Activated CD4-positive, alpha-beta T cell treated with anti-CD3 and anti-CD28 coated beads, Interleukin-2, amount 50 U/mL, for 48 hours (primary cell): ENCODE measurements around the gene HIPK2.

Source experiments
- DNase-seq, 2 experiments: peaks; one replicate each; pipeline ENCODE4 v3.0.0-alpha.2; 2020

Gene HIPK2

DNA sequence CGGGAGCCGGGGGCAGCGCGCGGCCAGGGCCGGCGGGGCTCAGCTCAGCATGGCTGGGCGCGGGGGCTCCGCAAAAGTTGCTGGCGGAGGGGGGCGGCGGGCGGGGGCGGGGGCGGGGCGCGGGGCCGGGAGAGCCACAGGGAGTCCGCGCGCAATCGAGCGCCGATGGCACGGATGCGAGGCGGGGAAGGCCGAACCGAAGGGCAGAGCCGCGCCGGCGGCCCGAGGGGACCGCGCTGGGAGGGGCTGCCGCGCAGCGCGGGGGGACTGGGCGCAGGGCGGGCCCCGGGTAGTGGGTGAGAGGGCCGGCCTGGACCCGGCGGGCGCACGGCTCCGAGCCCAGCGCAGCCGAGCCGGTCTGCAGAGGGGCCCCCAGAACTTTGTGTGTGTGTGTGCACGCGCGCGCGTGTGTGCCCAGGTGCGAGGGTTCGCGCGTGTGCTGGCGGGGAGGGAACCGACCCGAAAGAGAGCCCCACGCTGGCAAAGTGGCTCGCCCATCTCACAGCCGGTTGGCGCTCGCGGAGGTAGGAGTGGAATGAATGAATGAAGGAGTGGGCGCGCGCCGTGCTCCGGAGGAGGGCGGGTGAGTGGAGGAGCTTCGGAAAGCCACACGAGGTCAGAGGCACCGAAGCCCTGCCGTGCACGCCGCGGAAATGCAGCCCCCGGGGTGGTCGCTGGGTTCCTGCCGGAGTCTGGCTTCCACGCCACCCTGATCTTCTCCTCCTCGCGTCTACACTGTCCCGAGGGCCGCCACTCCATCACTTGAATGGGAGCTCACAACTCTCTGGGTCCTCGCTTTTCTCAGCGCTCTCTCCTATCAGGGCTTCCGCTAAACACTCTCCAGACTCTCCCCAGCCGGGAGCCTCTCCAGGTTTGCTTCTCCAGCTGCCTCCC, at the start of gene HIPK2:
TSS of gene HIPK2 (minus strand) at position 51 of the 894 bp plus-strand sequence. CDS start 375 bp downstream, outside the sequence.
- peak; percentile 66 to 71 for DNase-seq

GRCh38 chr7:139827042-139827441, 49.2 kb upstream of the HIPK2 start:
- no peak for DNase-seq

- DNase-seq, result no peak
Observed at GRCh38 chr7:139825666-139826290, 48.0 kb upstream of the HIPK2 start.

DNA sequence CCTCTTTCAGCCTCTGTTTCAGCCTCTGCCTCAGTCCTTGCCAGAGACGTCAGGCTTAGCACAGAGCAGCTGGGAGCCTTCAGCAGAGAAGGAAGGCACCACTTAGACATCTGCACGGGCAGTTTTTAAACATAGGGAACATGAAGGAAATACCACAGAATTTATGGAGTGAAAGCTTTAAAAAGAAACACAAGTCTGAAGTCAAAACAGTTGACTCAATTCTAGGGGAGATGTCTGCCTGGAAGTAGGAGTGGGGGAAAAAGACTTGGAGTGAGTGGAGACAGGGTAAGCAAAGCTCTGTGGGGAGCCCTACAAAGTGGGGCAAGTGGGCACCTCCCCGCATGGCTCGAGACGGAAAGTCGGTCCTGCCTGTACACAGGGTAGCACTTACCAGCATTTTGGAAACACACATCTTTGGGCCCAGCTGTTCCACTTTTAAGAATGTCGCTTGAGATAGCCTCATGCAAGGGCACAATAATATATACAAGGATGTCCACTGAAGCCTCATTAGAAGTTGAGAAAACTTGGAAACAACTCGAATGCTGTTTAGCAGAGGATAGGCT, 46.2 kb upstream of the HIPK2 start:
- no peak for DNase-seq

DNA sequence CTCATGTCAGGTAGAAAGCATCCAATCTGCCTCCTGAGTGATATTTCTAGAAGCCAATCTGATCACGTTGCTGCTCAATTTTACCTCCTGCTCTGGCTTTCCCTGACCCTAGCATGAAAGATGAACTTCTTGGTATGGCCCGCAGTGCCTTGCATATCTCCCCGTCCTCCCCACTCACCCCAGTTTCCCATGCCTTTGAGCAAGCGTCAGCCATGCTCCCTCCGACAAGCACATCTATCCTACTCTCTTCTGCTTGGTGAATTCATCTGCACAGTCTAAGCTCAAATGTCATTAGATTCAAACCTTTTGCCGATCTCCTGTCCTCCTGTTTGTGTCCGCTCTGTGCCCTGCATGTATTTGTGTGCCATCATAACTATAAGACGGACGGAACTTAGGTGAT, 45.1 kb upstream of the HIPK2 start:
- DNase-seq, result no peak

GRCh38 chr7:139821349-139822105, 43.7 kb upstream of the HIPK2 start:
- no peak for DNase-seq

GRCh38 chr7:139820089-139820488, 42.3 kb upstream of the HIPK2 start:
- no peak for DNase-seq

- DNase-seq, result no peak
Observed at GRCh38 chr7:139817249-139817648, 39.5 kb upstream of the HIPK2 start.

GRCh38 chr7:139813689-139814088, 35.9 kb upstream of the HIPK2 start:
- no peak for DNase-seq

DNA sequence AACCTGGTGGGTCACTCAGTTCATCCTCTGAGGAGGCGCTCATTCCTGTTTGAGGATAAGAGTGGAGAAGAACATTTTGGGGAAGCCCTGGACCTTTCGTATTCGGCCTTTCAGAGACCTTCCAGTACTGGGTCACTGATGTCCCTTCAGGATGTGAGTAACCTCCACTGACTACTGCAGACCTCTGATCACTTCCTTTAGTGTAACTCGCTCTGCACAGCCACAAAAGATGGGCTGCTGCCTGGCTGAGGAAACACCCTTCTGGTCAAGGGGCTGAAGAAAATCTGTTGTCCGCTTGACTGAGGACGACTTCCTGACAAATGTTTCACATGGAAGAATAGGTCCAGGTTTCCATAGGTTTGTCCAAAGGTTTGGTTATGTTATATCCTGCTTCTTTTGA, 35.4 kb upstream of the HIPK2 start:
- no peak for DNase-seq

DNA sequence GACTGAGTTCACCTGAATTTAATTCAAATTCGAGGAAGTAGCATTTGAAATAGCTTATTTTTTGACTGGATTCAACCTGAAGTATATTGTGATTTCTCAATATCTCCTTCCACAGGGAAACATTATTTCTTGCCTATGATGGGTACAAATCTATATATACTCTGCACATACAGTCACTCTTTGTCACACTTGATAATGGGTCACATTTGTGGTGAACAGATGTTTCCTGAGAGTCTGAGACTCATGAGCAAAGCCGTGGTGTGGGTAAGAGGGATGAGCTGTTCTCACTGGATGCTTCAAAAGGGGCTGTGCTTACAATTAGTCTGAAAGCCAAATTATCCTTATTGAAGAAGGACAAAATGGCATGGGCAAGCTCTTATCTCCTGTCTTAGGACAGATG, 33.3 kb upstream of the HIPK2 start:
- no peak for DNase-seq

DNA sequence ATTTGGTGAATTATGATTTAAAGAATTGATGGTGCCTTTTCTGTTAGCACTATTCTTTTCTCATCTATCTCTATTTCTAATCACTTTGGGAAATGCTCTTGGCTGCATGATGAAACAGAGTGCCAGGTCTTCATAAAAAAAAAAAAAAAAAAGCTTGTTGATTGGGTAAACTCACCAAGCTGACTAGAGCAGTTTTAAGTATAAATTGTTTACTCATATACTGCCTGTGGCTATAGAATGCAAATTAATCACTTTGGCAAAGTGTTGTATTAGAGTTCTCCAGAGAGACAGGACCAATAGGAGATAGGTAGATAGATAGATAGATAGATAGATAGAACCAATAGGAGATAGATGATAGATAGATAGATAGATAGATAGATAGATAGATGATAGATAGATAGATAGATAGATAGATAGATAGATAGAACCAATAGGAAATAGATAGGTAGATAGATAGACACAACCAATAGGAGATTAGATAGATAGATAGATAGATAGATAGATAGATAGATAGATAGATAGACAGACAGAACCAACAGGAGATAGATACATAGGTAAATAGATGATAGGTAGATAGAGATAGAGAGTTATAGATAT, 31.1 kb upstream of the HIPK2 start:
- DNase-seq, result no peak

DNA sequence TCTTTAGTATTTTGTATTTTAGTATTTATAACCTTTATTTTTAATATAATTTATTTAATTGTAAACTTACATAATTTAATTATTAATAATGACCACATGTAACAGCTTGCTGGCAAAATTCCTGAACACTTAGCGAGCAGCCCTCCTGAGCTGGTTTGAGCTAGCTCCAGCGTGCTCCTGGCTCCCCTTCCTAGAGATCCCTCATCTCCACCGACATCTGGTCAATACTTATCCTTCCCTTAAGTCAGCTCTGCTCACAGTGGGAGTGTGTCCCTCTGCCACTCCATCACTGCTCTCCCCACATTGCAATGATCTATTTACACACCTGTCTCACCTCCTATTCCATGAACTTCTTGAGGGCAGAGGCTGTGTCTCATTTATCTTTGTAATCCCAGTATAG, 30.6 kb upstream of the HIPK2 start:
- DNase-seq, result no peak

DNA sequence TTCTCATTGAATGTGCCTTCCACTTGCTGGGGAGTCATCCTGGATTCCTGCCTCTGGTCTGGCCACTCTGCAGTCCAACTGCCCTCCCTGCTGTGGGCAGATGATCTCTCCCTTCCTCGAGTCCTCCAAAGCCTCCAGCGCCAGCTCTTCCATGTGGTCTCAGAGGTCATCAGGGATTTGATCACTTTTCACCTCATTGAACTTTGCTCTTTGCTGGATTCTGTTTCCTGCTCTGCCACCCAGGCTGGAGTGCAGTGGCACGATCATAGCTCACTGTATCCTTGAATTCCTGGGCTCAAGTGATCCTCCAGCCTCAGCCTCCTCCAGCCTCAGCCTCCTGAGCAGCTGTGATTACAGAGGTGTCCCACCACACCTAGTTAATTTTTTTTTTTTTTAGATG, 29.2 kb upstream of the HIPK2 start:
- DNase-seq, result no peak

GRCh38 chr7:139804571-139804970, 26.8 kb upstream of the HIPK2 start:
- DNase-seq, result no peak

DNA sequence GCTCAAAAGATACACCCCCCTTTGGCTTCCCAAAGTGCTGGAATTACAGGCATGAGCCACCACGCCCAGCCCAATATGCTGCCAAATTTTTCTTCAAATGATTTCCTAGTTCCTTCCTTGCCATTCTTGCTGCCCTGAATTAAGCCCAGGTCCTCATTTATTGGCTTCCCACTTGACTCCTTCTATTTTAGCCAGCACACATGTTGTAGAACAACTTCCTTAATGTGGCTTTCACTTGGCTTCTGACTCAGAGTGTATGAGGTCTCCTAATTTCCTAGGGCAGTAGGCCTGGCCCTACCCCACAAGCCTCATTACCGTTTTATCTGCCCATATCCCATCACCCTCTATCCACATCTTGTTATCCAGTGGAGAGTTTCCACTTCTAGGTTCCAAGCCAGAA, 21.8 kb upstream of the HIPK2 start:
- DNase-seq, result no peak

- no peak for DNase-seq
Observed at GRCh38 chr7:139798892-139799291, 21.1 kb upstream of the HIPK2 start.

- no peak for DNase-seq
Observed at GRCh38 chr7:139798221-139798620, 20.4 kb upstream of the HIPK2 start.

DNA sequence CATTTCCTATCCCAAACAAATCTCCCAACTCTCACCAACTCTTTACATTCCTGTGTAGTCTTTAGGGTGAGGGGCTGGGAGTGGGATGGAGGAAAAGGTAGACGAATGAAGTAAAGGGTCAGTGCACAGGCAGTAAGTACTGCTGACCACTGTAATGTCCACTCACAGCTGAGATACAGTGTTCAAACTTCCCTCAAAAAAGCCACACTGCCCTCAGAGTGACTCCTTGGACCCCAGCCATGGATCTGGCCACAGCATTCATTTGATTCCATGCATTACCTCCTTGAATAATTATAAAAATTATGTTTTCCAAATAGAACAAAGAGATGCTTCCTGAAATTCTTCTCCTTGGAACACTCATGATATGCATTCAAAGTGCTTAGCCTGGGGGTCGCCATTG, 19.8 kb upstream of the HIPK2 start:
- DNase-seq, result no peak

GRCh38 chr7:139791316-139791715, 13.5 kb upstream of the HIPK2 start:
- no peak for DNase-seq

DNA sequence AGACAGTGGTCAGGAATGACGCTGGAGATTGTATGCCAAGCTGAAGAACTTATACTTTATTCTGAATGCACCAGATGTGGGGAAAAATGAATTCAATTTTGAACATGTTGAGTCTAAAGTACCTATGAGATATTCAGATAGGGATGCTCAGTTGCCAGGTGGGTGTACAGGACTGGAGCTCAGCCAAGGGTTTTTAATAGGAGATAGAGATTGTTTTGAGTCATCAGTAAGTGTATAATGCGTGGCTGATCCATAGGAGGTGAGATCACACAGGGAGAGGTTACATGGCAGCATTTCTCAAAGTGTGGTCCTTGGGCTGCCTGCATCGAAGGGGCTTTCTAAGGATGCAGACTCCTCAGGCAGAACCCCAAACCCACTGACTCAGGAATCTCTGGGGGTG, 6.8 kb upstream of the HIPK2 start:
- DNase-seq, result no peak

- DNase-seq, result no peak
Observed at GRCh38 chr7:139783647-139784385, 6.0 kb upstream of the HIPK2 start.
